ENCODE data around the gene GLB1L3. TPM values are rescaled to one million over a fixed set of nuclear protein-coding genes. Genes with fewer than 3 reads are reported as not detected.
A peak's percentile ranks its signal among the peaks of the same experiment; 100 is the strongest.
"Not testable (repeated sequence)": the region's sequence is repeated elsewhere in the genome, so short reads cannot be mapped to it uniquely, and the experiment has no call there.

The GLB1L3 gene
- polyA plus RNA-seq, 3 donors, result 1.0 to 1.1 (median 1.1) TPM

DNA sequence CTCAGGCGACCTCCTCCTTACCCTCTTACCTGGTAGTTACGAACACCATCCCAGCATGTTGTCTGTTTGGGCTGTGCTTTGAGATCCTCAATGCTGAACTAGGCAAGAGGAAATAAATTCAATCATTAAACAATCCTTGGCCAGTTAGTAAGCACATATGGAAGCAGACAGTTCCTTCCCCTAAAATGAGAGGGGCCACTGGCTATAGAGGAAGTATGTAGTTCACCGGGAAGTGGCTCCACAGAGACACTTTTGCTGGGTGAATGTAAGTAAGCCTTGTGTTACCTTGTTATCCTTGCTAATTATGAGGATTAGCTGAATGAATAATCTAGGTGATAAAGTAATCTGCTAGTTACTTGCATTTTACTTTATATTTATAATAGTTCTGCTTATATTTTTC is 25.9 kb upstream of the GLB1L3 start:
- DNase-seq (ENCODE audit: low read depth in 3 of 3, low spot score in 2 of 3), result no peak

DNA sequence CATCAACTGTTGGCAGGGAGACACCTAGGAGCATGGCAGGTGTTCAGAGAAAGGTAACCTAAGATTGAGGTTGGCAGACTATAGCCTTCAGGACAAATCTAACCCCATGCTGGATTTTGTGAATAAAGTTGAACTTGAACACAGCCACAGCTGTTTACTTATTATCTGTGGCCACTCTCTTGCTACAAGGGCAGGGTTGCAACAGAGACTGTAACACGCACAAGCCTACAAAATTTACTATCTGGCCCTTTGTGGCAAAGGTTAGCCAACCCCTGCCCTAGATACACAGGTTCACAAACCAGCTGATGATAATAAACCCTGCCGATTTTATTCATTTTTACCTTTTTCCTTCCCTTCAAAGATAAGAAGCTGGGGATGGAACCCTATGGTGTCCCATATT is 25.5 kb upstream of the GLB1L3 start:
- no peak for DNase-seq (ENCODE audit: low read depth in 3 of 3, low spot score in 2 of 3)

DNA sequence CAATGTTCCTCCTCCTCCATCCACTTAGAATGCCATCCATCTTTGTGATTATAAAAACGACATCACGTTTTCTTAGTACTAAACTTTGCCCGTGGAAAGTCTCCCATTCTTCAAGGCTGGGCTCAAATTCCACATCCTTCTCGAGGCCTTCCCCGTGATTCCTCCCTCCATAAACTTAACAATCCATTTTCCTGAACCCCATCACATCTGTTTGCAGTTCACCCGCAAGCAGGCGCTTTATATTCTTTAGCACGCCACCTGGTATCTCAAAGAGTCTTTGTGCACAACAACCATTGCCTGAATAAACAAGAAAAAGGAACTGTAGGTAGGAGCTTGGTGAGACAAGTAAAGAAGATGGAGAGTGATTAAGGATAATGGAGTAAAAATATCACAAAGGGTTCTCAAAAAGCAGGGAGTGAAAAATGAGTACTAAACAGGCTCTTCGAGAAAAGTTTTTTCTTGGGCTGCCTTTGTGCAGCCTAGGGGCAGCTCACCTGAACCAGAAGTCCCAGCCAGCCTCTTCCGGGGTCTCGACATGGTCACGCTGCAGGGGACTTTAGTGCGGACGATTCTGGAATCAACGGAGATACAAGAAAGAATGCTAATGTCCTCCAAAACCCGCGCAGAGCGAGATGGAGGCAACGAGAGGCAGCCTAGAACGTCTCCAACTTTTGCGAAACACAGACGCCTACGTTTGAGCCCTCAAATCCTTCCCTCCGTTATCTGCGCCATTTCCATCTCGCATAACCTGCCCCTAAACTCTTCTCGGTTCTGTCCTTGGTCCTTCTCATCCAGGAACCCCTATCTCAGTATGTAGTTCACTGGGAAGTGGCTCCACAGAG is 23.6 kb upstream of the GLB1L3 start:
- DNase-seq (ENCODE audit: low read depth in 3 of 3, low spot score in 2 of 3), result no peak

DNA sequence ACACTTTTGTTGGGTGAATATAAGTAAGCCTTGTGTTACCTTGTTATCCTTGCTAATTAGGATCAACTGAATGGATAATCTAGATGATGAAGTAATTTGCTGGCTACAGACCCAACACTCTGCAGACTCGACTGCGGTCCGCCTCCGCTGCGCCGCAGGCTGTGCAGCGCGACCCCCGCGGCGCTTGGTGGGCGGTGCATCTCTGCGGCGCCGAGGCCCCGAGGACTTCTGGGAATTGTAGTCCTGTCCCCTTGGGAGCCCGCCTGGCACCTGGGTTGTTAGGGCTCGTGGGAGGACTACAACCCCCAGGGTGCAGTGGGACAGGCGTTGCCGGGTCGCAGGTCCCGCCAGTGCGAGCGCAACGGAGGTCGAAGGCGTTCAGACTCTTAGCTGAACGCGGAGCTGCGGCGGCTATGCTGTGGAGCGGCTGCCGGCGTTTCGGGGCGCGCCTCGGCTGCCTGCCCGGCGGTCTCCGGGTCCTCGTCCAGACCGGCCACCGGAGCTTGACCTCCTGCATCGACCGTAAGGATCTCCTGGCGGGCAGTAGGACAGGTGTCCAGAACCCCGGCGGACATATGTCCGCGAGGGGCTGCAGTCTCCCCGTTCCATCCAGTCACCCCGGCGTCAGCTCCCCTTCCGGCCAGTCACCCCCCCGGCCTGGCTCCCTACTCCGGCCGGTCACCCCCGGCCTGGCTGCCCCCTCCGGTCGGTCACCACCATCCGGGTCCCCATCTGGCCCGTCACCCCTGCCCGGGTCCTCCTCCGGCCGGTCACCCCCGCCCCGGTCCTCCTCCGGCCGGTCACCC is 22.8 kb upstream of the GLB1L3 start, which contains the start of the genes ACAD8 and THYN1:
Gene ACAD8, plus strand, starts transcription at position 381 of the 806 bp plus-strand sequence. Its CDS starts 33 bp downstream, at position 414.
Gene THYN1, minus strand, starts transcription at position 165 of the 806 bp plus-strand sequence. CDS start 470 bp downstream, outside the sequence.
- DNase-seq (ENCODE audit: low read depth in 3 of 3, low spot score in 2 of 3), result peak; percentile 90 to 93 (median 92)

DNA sequence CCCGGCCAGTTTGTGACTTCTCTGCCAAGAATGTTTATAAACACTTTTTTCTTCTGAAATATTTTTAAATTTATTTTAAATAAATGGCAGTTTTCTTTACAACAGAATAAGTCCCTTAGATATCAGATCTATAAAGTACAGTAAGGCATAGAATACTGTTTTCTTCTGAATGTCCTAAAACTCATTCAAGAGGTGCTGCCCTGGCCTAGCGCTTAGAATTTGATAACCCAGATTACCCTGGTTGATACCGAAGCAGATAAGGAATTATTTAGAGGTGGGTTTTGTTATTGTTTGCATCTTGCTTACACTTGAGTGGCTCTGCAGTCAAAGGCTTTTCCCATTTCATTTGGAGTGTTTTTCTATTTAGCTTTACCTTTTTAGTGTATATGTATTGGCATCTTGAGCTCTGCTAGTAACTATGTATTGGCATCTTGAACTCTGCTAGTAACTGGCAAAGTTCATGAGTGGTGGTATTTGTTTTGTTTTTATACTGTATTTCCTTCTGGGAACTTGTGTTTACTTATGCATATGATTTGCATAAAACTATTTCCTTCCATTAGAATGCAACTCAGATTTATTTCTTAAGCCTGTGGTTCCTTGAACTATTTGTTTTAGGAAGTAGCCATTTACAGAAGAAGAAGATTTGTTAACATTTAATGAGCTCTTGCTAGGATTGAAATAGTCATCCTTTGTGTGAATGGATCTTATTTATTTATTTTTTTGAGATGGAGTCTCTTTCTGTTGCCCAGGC is 21.6 kb upstream of the GLB1L3 start:
- no peak for DNase-seq (ENCODE audit: low read depth in 3 of 3, low spot score in 2 of 3)

DNA sequence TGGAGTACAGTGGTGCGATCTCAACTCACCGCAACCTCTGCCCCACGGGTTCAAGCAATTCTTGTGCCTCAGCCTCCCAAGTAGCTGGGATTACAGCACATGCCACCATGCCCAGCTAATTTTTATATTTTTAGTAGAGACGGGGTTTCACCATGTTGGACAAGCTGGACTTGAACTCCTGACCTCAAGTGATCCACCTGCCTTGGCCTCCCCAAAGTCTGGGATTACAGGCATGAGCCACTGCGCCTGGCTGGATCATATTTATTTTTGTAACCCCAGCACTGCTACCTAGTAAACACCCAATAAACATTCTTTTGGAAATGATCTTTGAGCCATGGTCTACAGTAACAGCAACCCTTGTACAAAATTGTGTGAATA is 21.0 kb upstream of the GLB1L3 start:
- not testable (repeated sequence) for DNase-seq (ENCODE audit: low read depth in 3 of 3, low spot score in 2 of 3)

DNA sequence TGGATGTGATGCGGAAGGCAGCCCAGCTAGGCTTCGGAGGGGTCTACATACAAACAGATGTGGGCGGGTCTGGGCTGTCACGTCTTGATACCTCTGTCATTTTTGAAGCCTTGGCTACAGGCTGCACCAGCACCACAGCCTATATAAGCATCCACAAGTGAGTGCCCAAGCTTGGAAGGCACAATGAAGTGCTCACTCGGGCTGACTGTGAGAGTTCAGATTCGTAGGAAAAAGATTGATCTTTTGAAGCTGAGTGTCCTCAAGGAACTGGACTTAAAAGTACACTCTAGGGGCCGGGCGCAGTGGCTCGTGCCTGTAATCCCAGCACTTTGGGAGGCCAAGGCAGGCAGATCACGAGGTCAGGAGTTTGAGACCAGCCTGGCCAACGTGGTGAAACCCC is 19.1 kb upstream of the GLB1L3 start:
- DNase-seq (ENCODE audit: low read depth in 3 of 3, low spot score in 2 of 3), result no peak

DNA sequence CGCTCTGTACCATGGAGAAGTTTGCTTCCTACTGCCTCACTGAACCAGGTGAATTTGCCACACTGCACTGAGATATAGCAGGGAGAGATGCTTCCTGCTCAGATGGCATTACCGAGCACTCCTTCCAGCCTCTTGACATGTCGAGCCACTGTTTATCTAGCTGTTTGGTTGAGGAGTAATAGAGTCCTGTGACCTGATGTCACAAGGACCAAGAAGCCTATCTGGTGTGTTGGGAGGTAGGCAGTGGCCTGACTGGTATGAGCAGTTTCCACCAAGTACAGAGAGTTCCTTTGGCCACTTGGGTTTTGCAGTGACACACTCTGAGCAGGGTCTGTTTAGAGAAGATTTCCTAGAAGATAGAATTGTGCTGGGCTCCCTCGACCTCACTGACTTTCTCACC is 17.6 kb upstream of the GLB1L3 start:
- DNase-seq (ENCODE audit: low read depth in 3 of 3, low spot score in 2 of 3), result no peak

DNA sequence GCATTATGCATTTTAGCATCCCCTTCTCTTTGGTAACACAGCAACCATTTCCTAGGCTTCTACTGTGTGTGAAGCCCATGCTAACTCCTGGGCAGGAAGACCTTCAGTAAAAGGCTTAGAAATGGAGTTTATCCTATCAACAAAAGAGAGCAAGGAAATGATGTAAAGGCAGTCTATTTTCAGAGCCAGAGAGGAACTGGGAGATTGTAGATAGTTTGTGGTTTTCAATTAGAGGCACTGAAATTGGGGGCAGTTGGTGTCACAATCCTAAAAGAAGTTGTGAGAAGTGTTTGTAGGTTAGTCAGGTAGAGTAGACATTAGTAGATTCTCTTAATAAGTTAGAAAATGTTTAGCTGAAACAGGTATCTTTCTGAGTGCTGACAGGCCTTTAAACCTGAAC is 15.7 kb upstream of the GLB1L3 start:
- no peak for DNase-seq (ENCODE audit: low read depth in 3 of 3, low spot score in 2 of 3)

DNA sequence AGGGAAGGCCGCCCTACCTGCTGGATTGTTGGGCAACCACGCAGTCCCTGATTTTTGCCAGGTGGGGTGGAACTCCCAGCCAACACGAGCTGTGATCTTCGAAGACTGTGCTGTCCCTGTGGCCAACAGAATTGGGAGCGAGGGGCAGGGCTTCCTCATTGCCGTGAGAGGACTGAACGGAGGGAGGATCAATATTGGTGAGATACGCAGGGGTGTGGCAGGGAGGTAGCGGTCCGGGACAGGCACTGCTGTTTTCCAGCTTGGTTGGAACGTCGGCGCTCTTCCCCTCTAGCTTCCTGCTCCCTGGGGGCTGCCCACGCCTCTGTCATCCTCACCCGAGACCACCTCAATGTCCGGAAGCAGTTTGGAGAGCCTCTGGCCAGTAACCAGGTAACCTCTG is 15.2 kb upstream of the GLB1L3 start:
- DNase-seq (ENCODE audit: low read depth in 3 of 3, low spot score in 2 of 3), result no peak

DNA sequence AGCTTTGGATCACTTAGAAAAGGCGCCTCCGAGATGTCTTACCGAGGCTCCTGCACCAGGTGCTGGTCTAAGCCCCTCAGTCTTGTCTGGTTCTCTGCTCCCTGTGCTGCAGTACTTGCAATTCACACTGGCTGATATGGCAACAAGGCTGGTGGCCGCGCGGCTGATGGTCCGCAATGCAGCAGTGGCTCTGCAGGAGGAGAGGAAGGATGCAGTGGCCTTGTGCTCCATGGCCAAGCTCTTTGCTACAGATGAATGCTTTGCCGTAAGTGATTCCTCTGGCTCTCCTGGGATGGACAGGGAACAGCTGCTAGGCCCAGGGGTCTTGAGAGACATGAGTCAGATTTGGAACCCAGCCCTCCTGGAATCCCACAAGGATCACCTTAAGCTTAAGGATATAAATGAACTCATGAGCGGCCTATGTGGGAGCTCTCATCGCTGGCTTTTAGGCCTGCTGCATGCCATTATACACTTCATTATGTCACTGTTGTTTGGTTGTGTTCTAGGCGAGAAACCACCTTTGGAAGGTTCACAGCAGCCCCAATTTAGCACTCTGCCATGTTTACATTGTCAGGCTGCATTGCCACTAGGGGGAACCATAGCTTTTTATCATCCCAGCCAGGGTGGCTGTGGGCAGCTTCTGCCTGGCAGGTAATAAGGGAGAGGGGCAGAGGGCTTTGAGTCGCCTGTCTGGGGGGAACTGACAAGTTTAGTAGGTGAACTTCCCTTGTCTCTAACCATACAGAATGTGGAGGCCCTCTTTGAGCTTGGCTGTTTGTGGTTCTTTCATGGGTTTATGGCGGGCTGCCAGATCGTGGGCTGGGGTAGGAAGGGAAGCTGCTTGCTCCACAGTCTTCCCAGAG is 14.3 kb upstream of the GLB1L3 start:
- DNase-seq (ENCODE audit: low read depth in 3 of 3, low spot score in 2 of 3), result no peak

DNA sequence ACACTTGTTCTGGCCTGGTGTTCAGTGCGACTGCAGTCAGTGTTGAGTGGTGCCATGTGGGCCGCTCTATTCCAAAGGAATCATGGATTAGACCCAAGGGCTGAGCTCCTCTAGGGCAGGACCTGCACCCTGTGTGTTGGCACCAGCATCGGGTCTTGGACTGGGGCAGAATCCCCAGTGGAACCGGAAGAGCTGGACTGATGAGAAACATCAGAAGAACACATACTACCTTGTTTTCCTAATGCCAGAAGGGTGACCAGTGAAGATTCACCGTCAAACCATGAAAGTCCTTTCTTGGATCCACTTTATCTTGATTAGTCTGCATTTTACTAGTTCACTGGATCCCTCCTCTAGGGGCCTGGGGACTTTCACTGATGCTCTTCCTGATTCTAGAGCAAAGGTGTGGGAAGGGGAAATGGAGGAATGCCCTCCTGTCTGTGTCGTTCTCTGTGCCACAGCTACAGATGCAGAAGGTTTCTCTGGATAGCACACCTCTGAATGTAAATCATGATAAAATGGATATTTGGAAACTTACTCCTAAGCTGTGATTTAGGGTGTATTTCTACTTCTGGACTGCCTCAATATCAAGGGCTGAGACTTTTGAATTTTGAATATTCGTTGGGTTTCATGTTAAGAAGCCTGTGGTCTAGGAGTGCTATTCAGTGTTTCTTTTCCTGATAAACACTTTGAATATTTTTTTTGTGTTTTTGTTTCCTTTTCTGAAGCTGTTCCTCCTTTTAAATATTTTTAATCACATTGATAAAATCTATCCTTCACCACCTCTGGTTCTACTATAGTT is 11.0 kb upstream of the GLB1L3 start:
- no peak for DNase-seq (ENCODE audit: low read depth in 3 of 3, low spot score in 2 of 3)

DNA sequence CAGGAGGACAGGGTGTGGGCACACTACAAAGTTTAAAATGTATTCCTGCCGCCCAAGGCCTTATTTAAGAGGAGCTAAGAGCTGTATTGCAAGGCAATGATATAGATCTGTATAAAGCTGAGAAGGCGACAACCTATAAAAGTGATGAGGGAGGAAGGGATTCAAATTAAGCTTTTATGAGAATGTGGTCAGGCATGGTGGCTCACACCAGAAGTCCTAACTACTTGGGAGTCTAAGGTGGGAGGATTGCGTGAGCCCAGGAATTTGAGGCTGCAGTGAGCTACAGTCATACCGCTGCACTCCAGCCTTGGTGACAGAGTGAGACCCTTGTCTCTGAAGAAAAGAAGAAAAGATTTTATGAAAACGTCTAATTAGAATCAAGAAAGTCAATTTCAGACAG is 9.7 kb upstream of the GLB1L3 start:
- DNase-seq (ENCODE audit: low read depth in 3 of 3, low spot score in 2 of 3), result no peak

DNA sequence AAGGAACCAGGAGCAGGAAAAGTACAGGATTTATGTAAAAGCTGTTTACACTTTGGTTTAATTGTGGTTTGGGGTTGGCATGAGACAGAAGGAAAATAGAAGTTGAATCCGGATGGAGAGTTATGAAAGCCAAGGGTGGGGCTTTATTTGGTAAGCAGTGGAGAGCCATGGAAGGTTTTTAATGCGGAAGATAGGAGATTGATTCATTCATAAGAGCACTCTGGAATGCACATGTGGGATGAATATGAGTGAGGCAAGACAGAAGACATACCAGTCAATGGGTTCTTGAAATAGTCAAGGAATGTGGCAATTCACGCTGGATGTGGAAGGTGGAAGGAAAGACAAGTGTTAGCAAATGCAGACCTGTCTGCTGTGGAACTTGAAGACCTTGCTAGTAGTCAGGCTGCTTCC is 9.3 kb upstream of the GLB1L3 start:
- no peak for DNase-seq (ENCODE audit: low read depth in 3 of 3, low spot score in 2 of 3)

DNA sequence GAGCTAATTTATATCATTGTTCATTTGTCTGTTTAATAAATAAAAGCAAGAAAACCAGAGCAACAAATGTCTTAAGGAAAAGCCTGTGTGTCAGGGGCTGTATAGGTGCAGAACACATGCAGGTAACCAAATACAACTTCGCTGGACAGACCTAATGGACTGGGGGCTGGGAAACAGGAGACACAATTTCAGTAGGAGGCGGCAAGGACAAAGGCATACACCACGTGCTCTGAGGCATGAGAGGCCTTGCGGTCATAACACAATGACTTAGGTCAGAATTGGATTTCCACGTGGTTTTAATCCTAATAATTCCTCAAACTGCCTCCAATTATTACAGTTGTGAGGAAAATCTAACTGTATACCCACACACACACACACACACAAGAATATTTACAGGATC is 8.7 kb upstream of the GLB1L3 start:
- DNase-seq (ENCODE audit: low read depth in 3 of 3, low spot score in 2 of 3), result no peak

DNA sequence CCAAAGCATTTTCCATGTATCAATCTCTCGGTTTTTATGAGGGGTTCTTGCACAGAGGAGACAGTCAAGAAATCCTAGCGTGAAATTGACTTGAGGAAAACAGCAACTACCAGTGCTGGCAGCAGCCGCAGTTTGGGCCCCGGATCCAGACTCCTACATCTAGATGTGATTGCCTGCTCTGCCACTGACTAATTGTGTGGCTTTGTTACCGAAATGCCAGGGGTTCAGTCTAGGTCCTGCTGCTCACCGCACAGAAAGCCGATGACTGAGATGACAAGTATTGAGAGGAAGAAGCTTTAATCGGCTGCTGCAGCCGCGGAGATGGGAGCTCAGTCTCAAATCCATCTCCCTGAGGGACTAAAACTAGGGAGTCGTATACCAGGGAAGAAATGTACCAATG is 8.2 kb upstream of the GLB1L3 start:
- no peak for DNase-seq (ENCODE audit: low read depth in 3 of 3, low spot score in 2 of 3)

DNA sequence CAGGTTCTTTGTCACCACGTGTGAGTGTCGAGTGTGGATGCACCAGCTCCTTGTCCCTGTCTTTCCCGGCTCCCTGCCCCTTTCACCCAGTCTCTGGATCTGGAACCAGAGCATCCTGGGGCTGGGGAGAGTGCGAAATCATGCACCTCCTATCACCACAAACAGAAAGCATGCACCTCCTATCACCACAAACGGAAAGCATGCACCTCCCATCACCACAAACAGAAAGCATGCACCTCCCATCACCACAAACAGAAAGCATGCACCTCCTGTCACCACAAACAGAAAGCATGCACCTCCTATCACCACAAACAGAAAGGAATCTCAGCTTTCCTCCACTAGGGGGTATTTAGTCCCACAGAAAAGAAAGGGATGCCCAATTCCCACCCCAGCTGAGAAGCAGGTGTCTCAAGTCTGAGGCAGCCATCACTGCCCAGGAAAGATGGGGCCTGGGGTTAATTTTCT is 5.9 kb upstream of the GLB1L3 start:
- DNase-seq (ENCODE audit: low read depth in 3 of 3, low spot score in 2 of 3), result no peak

DNA sequence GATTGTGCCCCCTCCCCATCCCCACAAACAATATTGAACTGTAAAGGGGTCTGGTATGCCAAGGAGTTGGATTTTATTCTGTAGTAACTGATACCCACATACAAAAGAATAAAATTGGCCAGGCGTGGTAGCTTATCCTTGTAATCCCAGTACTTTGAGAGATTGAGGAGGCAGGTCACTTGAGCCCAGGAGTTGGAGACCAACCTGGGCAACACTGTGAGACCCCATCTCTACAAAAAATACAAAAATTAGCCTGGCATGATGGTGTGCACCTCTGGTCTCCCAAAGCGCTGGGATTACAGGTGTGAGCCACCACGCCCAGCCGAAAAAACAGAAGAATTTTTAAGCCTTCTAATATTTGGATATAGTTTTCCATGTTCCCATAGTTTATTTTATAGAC is 4.2 kb upstream of the GLB1L3 start:
- DNase-seq (ENCODE audit: low read depth in 3 of 3, low spot score in 2 of 3), result no peak
